ENCODE measurements around the gene ELAVL2.

ELAVL2 gene

DNA sequence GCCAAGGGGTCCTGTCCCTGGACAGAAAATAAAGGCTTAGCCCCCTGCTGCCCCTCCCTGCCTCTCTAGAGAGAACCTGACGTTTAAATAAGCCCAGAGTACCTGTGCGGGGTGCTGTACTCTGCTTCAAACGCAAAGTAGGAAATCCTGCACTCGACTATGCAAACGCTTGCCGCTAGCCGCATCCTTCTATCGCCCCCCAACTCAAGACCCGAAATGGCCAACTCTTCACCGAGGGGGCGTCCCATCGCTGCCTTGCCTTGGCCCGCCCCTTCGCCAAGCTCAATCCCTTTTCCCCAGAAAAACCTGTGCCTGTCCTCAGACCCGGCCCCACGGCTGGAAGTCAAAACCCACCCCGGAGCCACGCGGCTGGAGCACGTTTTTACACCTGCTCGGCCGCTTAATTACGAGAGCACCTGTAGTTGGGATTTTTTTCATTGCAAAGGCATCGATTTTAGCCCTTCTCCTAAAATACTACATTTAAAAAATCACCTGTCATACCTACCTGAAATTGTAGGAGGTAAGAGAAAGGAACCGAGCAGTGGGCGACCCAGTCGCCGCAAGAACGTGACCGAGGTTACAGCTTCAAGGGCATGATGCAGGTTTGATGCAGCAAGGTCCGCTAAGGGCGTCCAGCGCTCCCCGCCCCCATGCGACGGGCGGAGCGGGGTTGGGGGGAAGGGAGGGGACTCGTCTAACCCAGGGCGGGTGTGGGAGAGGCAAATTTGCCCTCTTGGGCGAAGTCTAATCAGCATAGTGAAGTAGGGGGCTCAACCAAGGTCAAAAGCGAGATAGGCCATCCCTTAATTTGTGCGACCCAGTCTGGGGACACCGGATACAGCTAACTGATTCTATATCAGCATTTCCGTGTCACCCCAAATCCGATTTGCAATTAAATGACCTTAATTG lies 3.5 kb downstream of the ELAVL2 start:
- DNase-seq (ENCODE audit: low read depth, low spot score): no peak
- TF ChIP-seq, protein P1, sequence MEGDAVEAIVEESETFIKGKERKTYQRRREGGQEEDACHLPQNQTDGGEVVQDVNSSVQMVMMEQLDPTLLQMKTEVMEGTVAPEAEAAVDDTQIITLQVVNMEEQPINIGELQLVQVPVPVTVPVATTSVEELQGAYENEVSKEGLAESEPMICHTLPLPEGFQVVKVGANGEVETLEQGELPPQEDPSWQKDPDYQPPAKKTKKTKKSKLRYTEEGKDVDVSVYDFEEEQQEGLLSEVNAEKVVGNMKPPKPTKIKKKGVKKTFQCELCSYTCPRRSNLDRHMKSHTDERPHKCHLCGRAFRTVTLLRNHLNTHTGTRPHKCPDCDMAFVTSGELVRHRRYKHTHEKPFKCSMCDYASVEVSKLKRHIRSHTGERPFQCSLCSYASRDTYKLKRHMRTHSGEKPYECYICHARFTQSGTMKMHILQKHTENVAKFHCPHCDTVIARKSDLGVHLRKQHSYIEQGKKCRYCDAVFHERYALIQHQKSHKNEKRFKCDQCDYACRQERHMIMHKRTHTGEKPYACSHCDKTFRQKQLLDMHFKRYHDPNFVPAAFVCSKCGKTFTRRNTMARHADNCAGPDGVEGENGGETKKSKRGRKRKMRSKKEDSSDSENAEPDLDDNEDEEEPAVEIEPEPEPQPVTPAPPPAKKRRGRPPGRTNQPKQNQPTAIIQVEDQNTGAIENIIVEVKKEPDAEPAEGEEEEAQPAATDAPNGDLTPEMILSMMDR (IDR thresholded peaks at IDR 0.05; ENCODE audit: insufficient read depth, low read length, missing control alignments): no peak
- CTCF ChIA-PET: no interaction called here
- POLR2A ChIA-PET: no interaction called here
- no peak overlapping the region for H3K4me3 ChIP-seq (ENCODE audit: low read depth, low read length)

DNA sequence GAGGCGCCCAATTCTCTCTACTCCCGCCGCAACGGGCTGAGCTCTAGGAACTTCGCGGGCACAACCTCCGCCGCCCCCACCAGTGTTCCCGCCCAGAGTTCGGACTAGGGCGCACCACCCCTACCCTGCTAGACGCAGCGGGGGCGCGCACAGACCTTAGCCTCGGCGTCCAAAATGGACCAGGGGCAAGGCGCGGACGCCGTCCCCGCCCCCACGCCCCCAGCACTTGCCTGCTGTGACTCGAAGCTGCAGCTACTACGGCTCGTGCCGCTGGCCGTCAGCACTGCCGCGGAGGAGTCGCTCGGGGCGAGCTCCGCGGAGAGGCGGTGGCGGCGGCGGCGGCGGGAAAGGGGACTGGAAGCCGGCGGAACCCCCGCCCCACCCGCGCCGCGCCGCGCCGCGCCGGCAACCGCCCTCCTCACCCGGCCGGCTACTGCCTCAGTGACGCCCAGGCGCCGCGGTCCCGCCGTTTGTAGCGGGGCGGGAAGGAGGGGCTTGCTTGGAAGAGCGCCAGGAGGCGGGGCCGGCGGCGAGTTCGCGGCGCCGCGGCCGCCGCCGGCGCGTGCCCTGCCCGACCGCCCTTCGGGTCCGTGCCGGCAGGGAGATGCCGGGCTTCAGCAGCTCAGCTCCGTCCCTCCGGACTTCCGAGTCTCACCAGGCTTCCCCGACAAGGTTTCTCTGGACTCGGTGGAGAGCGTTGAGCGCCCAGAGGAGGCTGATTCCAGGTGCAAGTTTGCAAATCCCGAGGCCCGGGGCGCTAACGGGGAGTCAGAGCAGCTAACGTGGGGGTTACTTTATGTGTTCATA lies 4.5 kb downstream of the ELAVL2 start:
- DNase-seq (ENCODE audit: low read depth, low spot score): no peak
- peak overlapping the region; percentile 15; the same call in 1 of the 2 replicates for H3K4me3 ChIP-seq (ENCODE audit: low read depth, low read length)
- CTCF ChIA-PET: no interaction called here
- POLR2A ChIA-PET: no interaction called here
- TF ChIP-seq, protein P1 (IDR thresholded peaks at IDR 0.05; ENCODE audit: insufficient read depth, low read length, missing control alignments): no peak

DNA sequence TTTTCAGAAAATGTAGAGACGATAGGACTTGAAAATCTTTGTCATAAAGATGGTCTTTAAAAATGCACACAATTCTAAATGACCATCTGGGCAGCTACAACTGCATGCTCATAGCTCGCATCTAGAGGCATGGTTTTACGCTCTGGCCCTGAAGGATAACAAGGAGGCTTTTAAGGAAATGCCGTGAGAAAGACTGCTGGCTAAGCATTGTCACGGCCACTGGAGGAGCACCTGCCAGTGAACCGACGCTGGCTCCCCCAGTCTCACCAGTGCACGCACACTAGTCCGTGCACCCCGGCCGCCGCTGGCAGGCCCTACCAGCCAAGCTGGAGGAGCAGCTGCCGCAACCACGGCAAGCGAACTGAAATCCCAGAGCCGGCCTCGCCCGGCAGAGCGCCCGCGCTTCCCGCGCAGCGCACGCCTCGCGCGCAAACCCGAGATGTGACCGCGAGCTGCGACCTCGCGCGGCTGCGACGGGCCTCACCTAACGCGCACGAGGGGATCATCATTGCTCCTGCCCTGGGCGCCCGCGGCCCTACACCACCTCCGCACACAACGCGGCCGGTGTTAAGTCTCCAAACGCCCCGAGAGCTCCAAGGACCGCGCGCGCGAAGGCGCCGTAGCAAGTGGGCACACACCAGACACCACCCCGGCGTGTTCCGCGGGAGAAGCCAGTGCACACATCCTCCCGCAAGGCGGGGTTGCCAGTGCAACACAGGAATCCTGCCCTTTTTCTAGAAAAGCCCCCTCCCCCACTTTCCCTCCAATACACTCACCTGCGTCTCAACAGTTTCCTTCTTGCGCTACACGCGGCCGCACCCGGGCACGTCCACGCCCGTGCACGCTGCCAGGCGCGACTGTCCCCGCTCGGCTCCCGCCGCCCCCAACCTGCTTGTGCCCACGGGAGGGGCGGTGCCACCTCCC lies 5.3 kb downstream of the ELAVL2 start:
- CTCF ChIA-PET: no interaction called here
- no peak for DNase-seq (ENCODE audit: low read depth, low spot score)
- no peak overlapping the region for H3K4me3 ChIP-seq (ENCODE audit: low read depth, low read length)
- POLR2A ChIA-PET: no interaction called here
- TF ChIP-seq, protein P1 (IDR thresholded peaks at IDR 0.05; ENCODE audit: insufficient read depth, low read length, missing control alignments): no peak

DNA sequence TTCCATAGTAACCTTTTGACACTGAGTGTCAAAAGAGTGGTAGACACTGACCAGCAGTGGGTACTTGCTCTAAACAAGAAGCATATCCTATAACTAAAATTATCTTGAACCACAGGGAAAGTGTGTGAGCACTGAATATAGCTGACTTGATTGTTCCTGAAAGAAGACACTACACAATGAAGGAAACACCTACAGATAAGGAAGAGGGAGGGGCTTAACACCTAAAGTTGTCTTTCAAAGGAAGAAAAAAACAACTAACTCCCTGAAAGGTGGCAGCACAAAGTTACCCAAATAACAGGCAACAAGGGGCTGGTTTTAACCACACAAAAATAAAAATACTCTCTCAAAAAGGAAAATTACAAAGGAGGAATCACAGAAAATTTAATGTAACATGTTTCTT lies 6.6 kb downstream of the ELAVL2 start:
- CTCF ChIA-PET: no interaction called here
- TF ChIP-seq, protein P1 (IDR thresholded peaks at IDR 0.05; ENCODE audit: insufficient read depth, low read length, missing control alignments): no peak
- POLR2A ChIA-PET: no interaction called here
- no peak for DNase-seq (ENCODE audit: low read depth, low spot score)
- no peak overlapping the region for H3K4me3 ChIP-seq (ENCODE audit: low read depth, low read length)

DNA sequence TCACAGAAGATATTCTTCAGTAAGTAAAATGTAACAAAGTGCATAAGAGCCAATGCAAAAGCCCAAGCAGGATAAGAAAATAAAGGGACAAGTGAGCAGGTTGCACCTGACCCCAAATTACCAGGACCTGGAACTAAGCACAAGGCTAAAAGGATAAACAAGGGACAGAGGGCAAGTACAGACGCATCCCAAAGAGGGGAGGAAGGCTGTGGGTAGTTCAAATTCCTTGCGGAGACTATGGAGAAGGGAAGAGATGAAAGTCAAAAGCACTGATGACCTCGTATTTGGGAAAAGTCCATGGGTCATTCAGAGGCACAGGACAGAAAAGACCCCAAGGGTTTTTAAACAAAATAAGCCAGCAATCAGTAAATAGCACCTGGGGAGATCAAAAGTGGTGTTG lies 11.8 kb downstream of the ELAVL2 start:
- TF ChIP-seq, protein P1 (IDR thresholded peaks at IDR 0.05; ENCODE audit: insufficient read depth, low read length, missing control alignments): no peak
- DNase-seq (ENCODE audit: low read depth, low spot score): no peak
- CTCF ChIA-PET: no interaction called here
- H3K4me3 ChIP-seq (ENCODE audit: low read depth, low read length): no peak overlapping the region
- POLR2A ChIA-PET: no interaction called here

All from AG04449 (cell line).